GM18502 (cell line): Measurements from ENCODE around the gene CAV1.
"Not testable (repeated sequence)": the region's sequence is repeated elsewhere in the genome, so short reads cannot be mapped to it uniquely, and the experiment has no call there.

ENCODE experiments used
- ATAC-seq: cut with Tn5 transposase; IDR thresholded peaks from one replicate; pipeline ENCODE4 v1.9.1; 2021; ENCODE audit warnings: mild to moderate bottlenecking; ENCODE audit not compliant: unreplicated experiment, poor library complexity

CAV1 gene

GRCh38 chr7:116576350-116577319 lies 51.8 kb downstream of the CAV1 start:
- ATAC-seq = peak; percentile 35

GRCh38 chr7:116577320-116577871 lies 52.6 kb downstream of the CAV1 start:
- ATAC-seq = peak; percentile 82

- no peak for ATAC-seq
Observed at GRCh38 chr7:116578526-116578925, 53.7 kb downstream of the CAV1 start.

- no peak for ATAC-seq
Observed at GRCh38 chr7:116579322-116579721, 54.5 kb downstream of the CAV1 start.

GRCh38 chr7:116579835-116580234 lies 55.0 kb downstream of the CAV1 start:
- ATAC-seq = no peak

GRCh38 chr7:116582164-116582732 lies 57.4 kb downstream of the CAV1 start:
- ATAC-seq = no peak

GRCh38 chr7:116582806-116583444 lies 58.1 kb downstream of the CAV1 start:
- peak; percentile 46 for ATAC-seq

GRCh38 chr7:116583653-116584052 lies 58.8 kb downstream of the CAV1 start:
- ATAC-seq = peak; percentile 94

GRCh38 chr7:116584721-116585120 lies 59.9 kb downstream of the CAV1 start:
- no peak for ATAC-seq

GRCh38 chr7:116585392-116585791 lies 60.6 kb downstream of the CAV1 start:
- ATAC-seq = no peak

GRCh38 chr7:116585967-116586366 lies 61.1 kb downstream of the CAV1 start:
- ATAC-seq = no peak

- ATAC-seq = not testable (repeated sequence)
Observed at GRCh38 chr7:116587200-116587599, 62.4 kb downstream of the CAV1 start.

GRCh38 chr7:116588225-116588624 lies 63.4 kb downstream of the CAV1 start:
- peak; percentile 60 for ATAC-seq

- peak; percentile 38 for ATAC-seq
Observed at GRCh38 chr7:116588641-116589594, 64.1 kb downstream of the CAV1 start.

GRCh38 chr7:116591202-116592040 lies 66.6 kb downstream of the CAV1 start:
- ATAC-seq = peak; percentile 46

GRCh38 chr7:116592041-116592355 lies 67.2 kb downstream of the CAV1 start:
- ATAC-seq = no peak

- ATAC-seq = no peak
Observed at GRCh38 chr7:116592445-116592844, 67.6 kb downstream of the CAV1 start.

- no peak for ATAC-seq
Observed at GRCh38 chr7:116593359-116594075, 68.7 kb downstream of the CAV1 start.
